ENCODE measurements around the gene LUZP1.

The LUZP1 gene

DNA sequence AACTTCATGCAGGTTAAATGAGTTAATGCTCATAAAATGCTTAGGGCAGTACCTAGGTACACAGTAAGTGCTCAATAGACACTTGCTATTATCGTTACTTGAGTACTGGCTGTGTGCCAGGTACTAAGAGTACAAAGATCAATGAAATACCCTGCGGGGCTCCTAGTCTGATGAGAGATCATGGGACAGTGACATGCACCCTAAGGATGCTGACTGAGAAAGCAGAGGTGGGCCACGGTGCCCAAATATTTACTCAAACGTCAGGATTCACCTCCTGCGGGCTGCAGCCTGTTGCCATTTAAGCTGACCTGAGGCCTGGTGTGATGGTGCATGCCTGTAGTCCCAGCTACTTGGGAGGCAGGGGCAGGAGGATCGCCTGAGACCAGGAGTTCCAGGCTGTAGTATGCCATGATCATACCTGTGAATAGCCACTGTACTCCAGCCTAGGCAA, 19.8 kb upstream of the LUZP1 start:
- no peak for DNase-seq (ENCODE audit: low read depth)

- no peak for DNase-seq (ENCODE audit: low read depth)
Observed at GRCh38 chr1:23187637-23188036, 19.0 kb upstream of the LUZP1 start.

- DNase-seq (ENCODE audit: low read depth), result no peak
Observed at GRCh38 chr1:23185381-23185780, 16.7 kb upstream of the LUZP1 start.

GRCh38 chr1:23184212-23184934, 15.7 kb upstream of the LUZP1 start:
- no peak for DNase-seq (ENCODE audit: low read depth)

DNA sequence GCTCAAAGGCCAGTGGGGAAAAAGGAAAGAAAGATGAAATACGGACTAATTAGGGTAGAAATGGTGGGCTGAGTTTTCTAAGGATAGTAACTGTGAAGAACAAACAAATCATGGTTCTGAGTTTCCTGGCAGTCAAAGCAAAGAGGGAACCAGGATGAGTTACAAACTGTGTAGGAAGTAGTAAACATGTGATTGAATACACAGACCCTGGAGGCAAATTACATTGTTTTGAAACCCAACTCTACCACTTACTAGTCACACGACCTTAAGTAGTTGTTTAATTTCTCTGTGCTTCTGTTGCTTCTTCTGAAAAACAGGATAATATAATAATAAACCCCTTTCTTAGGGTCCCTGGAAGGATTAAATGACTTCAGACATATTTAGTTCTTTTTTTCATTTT, 11.2 kb upstream of the LUZP1 start:
- DNase-seq (ENCODE audit: low read depth), result no peak

DNA sequence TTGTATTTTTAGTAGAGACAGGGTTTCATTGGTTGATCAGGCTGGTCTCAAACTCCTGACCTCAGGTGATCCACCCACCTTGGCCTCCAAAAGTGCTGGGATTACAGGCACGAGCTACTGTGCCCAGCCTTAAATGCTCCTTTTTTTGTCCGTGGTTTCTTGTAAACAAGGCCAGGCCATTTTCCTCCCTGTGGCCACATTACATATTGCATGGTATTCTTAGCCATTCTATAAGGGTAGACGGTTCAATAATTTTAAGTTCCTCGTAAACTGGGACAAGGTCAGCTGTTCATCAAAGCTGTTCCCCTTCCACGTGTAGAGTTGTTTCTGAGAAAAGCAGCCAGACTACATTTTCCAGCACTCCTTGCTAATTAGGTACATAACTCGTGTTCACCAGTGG, 10.3 kb upstream of the LUZP1 start:
- no peak for DNase-seq (ENCODE audit: low read depth)

DNA sequence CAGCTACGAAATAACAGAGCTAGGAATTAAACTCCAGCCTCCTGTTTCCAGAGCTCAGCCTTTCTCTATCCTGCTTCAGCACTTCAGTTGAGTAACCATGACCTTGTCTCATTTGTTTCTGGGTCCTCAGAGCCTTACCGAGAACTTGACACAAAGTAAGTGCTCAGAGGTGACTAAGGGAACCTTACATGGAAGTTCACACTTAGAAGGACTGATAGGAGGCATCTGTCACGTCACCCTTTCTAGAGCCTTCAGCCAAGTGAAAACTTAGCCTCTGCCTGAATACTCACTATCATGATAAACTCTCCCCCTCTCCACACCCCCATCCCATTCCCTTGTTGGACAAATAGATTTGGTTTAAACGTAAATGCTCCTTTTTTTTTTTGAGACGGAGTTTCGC, 9.8 kb upstream of the LUZP1 start:
- DNase-seq (ENCODE audit: low read depth), result no peak

DNA sequence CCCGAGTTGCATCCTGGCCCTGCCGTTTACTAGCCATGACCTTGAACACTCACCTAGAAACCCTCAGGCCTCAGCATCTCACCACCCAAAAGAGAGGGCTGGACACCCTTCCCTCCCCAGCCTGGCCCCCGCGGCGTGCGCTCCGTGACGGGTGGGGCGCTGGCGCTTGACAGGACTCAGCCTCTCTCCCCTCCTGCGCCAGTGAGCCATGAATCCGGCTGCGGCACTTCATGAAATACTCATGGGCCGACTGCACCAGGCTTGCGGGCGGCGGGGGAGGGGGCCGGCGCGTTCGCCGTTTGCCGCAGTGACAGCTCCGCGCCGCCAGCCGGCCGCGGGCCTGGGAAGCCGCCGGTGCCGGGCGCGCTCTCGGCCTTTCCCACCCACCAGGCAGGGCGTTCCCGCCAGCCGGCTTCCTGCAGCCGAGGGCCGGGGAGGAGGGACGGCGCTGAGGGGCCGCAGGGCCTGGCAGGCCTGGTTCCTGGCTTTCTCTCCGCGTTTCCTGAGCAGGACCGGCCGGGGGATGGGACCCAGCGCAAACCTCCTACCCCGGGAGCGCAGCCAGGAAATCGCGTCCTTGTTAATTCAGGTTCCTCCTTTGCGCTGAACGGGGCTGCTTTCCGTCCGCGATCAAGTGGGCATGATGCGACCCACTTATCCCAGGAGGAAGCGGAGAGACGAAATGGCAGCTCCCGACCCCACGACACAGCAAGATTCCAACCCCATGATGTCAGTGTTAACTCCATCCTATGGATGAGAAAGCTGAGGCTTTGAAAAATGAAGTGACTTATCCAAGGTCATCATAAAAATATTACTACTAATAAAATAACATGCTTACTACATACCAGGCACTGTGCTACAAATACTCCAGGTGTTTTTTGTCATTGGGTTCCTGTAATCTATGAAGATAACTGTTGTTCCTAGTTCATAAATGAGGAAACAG, 9.1 kb upstream of the LUZP1 start:
- DNase-seq (ENCODE audit: low read depth), result no peak

- DNase-seq (ENCODE audit: low read depth), result no peak
Observed at GRCh38 chr1:23177031-23177430, 8.4 kb upstream of the LUZP1 start.

GRCh38 chr1:23174426-23175110, 5.9 kb upstream of the LUZP1 start:
- DNase-seq (ENCODE audit: low read depth), result no peak

DNA sequence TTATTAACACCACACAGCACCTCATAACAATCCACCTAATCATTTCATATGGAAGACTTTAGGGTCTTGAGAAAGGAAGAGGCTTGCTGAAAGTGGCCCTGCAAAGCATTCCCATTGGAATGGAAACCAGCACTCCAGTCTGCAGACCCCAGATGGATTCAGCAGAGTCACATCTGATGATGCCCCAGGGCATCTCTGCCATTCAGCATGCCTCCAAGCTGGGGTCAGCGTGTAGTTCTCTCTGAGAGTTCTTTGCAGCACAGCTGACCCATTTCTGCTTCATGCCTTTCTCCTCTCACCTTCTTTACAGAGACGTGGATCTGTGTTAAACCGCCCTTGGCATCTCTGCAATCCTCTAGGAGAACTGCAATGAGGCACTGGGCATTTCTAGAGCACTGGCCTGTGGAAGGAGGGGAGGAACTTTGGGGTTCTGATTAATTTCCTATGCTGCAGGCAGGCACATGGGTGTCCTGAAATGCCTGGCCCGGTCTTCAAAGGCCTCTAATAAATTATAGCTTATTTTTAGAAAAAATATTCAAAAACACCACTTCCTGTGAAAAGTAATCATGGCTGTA, 2.6 kb upstream of the LUZP1 start:
- no peak for DNase-seq (ENCODE audit: low read depth)

GRCh38 chr1:23169727-23170335, 1.2 kb upstream of the LUZP1 start:
- peak; percentile 87 for DNase-seq (ENCODE audit: low read depth)

GRCh38 chr1:23169195-23169575, 529 bp upstream of the LUZP1 start:
- DNase-seq (ENCODE audit: low read depth), result no peak

DNA sequence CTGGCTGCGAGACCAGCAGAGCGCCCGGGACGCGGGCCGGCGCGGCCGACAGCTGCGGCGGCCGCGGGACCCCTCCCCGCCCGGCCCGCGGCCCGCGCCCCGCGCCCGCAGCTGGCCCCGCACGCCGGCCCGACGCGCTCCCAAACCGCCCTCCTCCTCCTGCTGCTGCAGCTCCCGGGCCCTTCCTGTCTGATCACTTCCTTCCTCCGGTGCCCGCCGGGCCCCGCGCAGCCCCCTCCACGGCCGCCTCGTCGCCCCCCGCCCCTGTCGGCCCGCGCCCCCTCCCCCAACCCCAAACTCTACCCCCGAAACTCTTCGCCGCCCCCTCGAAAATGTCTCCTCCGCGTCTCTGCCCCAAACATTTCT, 594 bp downstream of the LUZP1 start:
- DNase-seq (ENCODE audit: low read depth), result no peak

- no peak for DNase-seq (ENCODE audit: low read depth)
Observed at GRCh38 chr1:23167353-23168078, 1.1 kb downstream of the LUZP1 start.

DNA sequence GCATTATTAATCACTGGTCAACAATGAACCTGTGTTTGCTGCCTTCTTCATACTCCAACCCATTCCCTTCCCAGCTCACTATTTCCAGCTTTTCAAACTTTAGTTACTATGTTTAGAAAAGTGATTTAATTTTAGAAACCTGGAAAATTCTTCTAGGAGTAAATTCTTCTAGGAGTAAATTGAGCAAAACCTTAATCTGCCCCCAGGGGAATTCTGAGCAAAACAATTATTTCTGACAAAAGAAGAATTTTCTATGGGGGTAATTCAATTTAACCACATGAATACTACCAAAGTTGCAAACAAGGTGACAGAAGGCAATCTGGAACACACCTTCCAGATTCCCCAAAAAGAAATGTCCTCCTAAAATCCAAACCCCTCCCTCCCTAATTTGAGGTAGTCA, 1.8 kb downstream of the LUZP1 start:
- DNase-seq (ENCODE audit: low read depth), result no peak

- no peak for DNase-seq (ENCODE audit: low read depth)
Observed at GRCh38 chr1:23163395-23163794, 5.3 kb downstream of the LUZP1 start.

- no peak for DNase-seq (ENCODE audit: low read depth)
Observed at GRCh38 chr1:23159963-23160877, 8.4 kb downstream of the LUZP1 start.

- no peak for DNase-seq (ENCODE audit: low read depth)
Observed at GRCh38 chr1:23156940-23157339, 11.7 kb downstream of the LUZP1 start.
